ENCODE data around the gene DRC1.

Gene DRC1

DNA sequence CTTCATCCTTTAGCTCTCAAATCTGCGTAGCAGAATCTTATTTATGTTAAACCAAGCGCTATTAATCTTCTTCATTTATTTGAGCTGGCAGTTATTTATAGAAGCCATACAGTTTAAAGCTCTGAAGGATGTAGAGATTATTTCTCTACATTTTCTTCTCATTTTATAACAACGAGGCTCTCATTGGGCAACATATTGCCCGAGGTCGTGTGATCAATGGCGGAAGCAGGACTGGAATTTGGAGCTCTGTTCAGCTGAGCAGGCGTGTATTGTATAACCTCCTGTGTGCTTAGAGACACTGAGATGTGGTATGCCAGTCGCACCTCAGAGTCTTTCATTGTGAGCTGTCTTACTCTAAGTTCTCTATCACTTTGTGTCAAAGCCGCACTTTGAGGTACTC lies 17.5 kb upstream of the DRC1 start:
- TF ChIP-seq, protein P1, sequence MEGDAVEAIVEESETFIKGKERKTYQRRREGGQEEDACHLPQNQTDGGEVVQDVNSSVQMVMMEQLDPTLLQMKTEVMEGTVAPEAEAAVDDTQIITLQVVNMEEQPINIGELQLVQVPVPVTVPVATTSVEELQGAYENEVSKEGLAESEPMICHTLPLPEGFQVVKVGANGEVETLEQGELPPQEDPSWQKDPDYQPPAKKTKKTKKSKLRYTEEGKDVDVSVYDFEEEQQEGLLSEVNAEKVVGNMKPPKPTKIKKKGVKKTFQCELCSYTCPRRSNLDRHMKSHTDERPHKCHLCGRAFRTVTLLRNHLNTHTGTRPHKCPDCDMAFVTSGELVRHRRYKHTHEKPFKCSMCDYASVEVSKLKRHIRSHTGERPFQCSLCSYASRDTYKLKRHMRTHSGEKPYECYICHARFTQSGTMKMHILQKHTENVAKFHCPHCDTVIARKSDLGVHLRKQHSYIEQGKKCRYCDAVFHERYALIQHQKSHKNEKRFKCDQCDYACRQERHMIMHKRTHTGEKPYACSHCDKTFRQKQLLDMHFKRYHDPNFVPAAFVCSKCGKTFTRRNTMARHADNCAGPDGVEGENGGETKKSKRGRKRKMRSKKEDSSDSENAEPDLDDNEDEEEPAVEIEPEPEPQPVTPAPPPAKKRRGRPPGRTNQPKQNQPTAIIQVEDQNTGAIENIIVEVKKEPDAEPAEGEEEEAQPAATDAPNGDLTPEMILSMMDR (conservative IDR thresholded peaks at IDR 0.05): no peak
- no peak overlapping the region for H3K27ac ChIP-seq

GRCh38 chr2:26384597-26384996 lies 17.1 kb upstream of the DRC1 start:
- TF ChIP-seq, protein P1 (conservative IDR thresholded peaks at IDR 0.05): no peak
- H3K27ac ChIP-seq: no peak overlapping the region

DNA sequence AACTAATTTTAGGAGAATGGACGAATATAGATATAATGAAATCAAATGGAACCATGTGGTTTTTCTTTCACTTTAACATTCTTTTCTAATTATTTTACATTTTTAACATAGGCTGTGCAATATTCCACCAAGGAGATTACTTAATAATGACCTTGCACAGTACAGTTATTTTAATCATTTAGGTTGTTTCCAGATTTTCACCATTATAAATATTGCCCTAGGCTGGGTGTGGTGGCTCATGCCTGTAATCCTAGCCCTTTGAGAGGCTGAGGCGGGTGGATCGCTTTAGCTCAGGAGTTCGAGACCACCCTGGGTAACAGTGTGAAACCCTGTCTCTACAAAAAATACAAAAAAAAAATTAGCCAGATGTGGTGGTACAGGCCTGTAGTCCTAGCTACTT lies 14.5 kb upstream of the DRC1 start:
- H3K27ac ChIP-seq: no peak overlapping the region
- TF ChIP-seq, protein P1 (conservative IDR thresholded peaks at IDR 0.05): no peak

DNA sequence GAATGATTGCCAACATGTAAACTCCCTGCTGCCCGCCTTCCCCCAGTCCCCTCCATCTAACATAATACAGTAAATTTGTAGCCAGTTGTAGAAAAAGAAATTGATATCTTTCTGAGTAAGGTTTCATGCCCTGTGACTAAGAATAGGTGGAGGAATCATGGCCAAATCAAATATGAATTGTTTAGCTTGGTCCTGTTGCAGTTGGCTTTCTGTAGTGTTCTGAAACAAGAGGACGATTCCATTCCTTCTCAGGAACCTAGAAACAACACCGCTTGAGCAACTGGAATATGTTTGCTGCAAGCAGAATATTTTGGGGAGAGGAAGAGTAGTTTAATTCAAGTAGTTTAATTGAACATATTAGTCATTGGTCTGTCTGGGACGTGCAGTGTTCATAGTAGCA lies 7.0 kb upstream of the DRC1 start:
- no peak overlapping the region for H3K27ac ChIP-seq
- TF ChIP-seq, protein P1 (conservative IDR thresholded peaks at IDR 0.05): no peak

DNA sequence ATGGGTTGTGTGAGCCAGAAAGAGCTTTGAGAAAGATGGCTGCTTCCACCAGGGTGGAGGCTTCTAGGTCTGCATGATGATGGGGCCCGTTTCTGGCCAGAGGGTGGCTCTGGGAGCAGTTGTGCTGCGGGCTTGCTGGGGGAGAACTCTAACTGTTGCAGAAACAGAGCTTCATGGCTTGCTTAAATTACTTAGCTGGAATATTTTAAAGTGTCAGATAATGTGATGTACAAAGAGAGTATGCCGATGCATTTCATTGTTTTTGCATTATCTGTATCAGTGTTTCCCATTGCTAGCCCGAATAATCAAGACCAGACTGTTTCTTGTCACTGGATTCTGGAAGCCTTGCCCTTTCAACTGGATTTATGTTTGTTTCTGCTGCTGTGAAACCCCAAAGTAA lies 6.3 kb upstream of the DRC1 start:
- H3K27ac ChIP-seq: no peak overlapping the region
- TF ChIP-seq, protein P1 (conservative IDR thresholded peaks at IDR 0.05): no peak

- no peak overlapping the region for H3K27ac ChIP-seq
- TF ChIP-seq, protein P1 (conservative IDR thresholded peaks at IDR 0.05): no peak
These were observed 4.9 kb upstream of the DRC1 start for GRCh38 chr2:26396734-26397298.

DNA sequence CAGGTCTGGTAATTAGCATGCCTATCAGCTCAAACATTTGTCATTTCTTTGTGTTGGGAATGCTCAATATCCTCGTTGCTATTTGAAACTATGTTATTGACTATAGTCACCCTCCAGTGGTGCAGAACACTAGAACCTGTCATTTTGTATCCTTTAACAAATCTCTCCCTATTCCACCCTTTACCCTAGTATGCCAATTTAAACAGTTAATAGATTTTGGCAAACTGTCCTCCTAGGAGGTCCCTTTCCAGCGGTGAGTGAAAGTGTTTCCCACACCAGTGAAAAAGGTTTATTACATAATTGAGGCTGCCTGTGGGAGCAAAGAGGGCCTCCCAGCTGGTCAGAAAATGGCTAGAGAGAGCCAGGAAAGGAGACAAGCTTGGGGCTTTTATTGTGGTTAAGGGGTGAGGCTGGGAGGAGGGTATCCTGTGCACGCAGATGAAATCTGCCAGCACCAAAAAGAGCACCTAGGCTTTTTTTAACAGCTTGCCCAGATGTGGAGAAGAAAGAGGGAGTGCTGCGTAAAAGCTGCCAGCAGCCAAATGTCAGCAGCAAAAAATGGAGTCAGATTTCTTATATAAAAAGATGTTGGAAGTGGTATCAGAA lies 1.8 kb upstream of the DRC1 start:
- TF ChIP-seq, protein P1 (conservative IDR thresholded peaks at IDR 0.05): no peak
- H3K27ac ChIP-seq: no peak overlapping the region

All from VCaP (cell line).